K562 (cell line): ENCODE data around the gene SETD3. TPM values are rescaled to one million over a fixed set of nuclear protein-coding genes. Genes with fewer than 3 reads are reported as not detected.

Source experiments
- ATAC-seq: fragments of 200-7000 bp; cut with Tn5 transposase; 3 replicates; pipeline ENCODE4 v1.9.1; 2020; ENCODE audit warnings: moderate library complexity
- BruUV-seq: library from RNA; stranded (reverse); fragments of 400-500 nt; replicated peaks from 2 replicates; lab custom pipeline; 2021; lab: Mats Ljungman, UMichigan
- CTCF ChIA-PET: fragments of 300-600 bp; formaldehyde crosslinking; extraction: SDS; loops from one replicate; lab custom pipeline; 2021; ENCODE audit warnings: low intra/inter-chr PET ratio; lab: Yijun Ruan, JAX
- POLR2A ChIA-PET: fragments of 300-600, 350-650 bp; sonication (Branson Sonifier 250); formaldehyde crosslinking; extraction: SDS; loops from one replicate; lab custom pipeline; 2021; ENCODE audit warnings: antibody characterized with exemption, inconsistent platforms; lab: Yijun Ruan, JAX
- DNase-seq, 4 experiments: peaks; one replicate each; pipeline versions ENCODE4 v3.0.0 to v3.0.0-alpha.2; 2011 to 2018; ENCODE audit warnings: low spot score in 3 of 4, mixed read lengths in 3 of 4; ENCODE audit errors: extremely low read depth in 1 of 4
- FAIRE-seq: peaks from 2 replicates; lab custom pipeline; 2011; peaks lifted over from hg19 to GRCh38; lab: Jason Lieb, UNC
- H2AFZ ChIP-seq: 2 replicates; pipeline ENCODE4 v1.6.0; 2011; ENCODE audit warnings: low read depth, low read length, control low read depth, inconsistent platforms
- H3K27ac ChIP-seq: fragments of 200-600 bp; 3 replicates; pipeline ENCODE4 v1.8.0; 2011; ENCODE audit warnings: low read depth, mild to moderate bottlenecking, control low read depth, inconsistent platforms, low read length, moderate library complexity, mixed read lengths; ENCODE audit errors: extremely low read depth
- H3K27me3 ChIP-seq, 2 experiments: fragments of 300-600 bp in 1 of 2; 2 replicates in 1 of 2; 3 replicates in 1 of 2; pipeline versions ENCODE4 v1.6.0 to v1.8.0; 2011; ENCODE audit warnings: inconsistent platforms in 2 of 2, low read length in 2 of 2, mild to moderate bottlenecking in 1 of 2, mixed read lengths in 1 of 2, moderate library complexity in 1 of 2; ENCODE audit not compliant: control insufficient read depth in 2 of 2, insufficient read depth in 2 of 2
- H3K36me3 ChIP-seq: fragments of 300-600 bp; 3 replicates; pipeline ENCODE4 v1.8.0; 2011; ENCODE audit warnings: mild to moderate bottlenecking, low read length, inconsistent platforms; ENCODE audit not compliant: control insufficient read depth, insufficient read depth
- H3K4me1 ChIP-seq, 2 experiments: fragments of 200-600 bp in 1 of 2; replicated peaks in 1 of 2; 2 replicates in 1 of 2; 3 replicates in 1 of 2; pipeline versions ENCODE4 v1.5.1 to v1.8.0; 2011; ENCODE audit warnings: inconsistent platforms in 2 of 2, low read length in 2 of 2, mild to moderate bottlenecking in 1 of 2, mixed read lengths in 1 of 2, moderate library complexity in 1 of 2; ENCODE audit not compliant: control insufficient read depth in 2 of 2, insufficient read depth in 2 of 2
- H3K4me2 ChIP-seq: 2 replicates; pipeline ENCODE4 v1.6.1; 2011; ENCODE audit warnings: low read length, control low read depth, inconsistent platforms, mixed read lengths; ENCODE audit not compliant: insufficient read depth
- H3K4me3 ChIP-seq: fragments of 200-600 bp; sonication (generic), shearing (Covaris generic); 2 replicates; pipeline ENCODE4 v1.5.1; 2016; ENCODE audit warnings: control low read depth, inconsistent platforms
- H3K79me2 ChIP-seq: fragments of 200-600 bp; 3 replicates; pipeline ENCODE4 v1.8.0; 2011; ENCODE audit warnings: low read length, inconsistent platforms; ENCODE audit not compliant: control insufficient read depth, insufficient read depth
- H3K9ac ChIP-seq, 2 experiments: 2 replicates each; pipeline versions ENCODE4 v1.6.0 to v1.6.1; 2011; ENCODE audit warnings: low read depth in 2 of 2, low read length in 2 of 2, control low read depth in 1 of 2, inconsistent platforms in 1 of 2, mild to moderate bottlenecking in 1 of 2, mixed read lengths in 1 of 2; ENCODE audit not compliant: insufficient read depth in 1 of 2
- H3K9me1 ChIP-seq: one replicate; pipeline ENCODE4 v1.6.0; 2011; ENCODE audit warnings: inconsistent platforms, mild to moderate bottlenecking, low read length, moderate library complexity; ENCODE audit not compliant: control insufficient read depth, insufficient read depth
- H3K9me3 ChIP-seq: replicated peaks from 2 replicates; pipeline ENCODE4 v1.5.1; 2011; ENCODE audit warnings: low read depth, low read length, inconsistent platforms; ENCODE audit not compliant: control insufficient read depth, insufficient read depth
- H4K20me1 ChIP-seq: replicated peaks from 2 replicates; pipeline ENCODE4 v1.6.1; 2011; ENCODE audit warnings: low read length, inconsistent platforms, mixed read lengths; ENCODE audit not compliant: control insufficient read depth, insufficient read depth
- CTCFL ChIP-seq: IDR thresholded peaks from 2 replicates; pipeline ENCODE4 v1.6.1; 2011; ENCODE audit warnings: borderline replicate concordance, low read depth, mild to moderate bottlenecking, moderate library complexity, low read length; ENCODE audit not compliant: insufficient read depth, poor library complexity, severe bottlenecking
- GTF2B ChIP-seq: IDR thresholded peaks from 2 replicates; pipeline ENCODE4 v1.6.1; 2011; ENCODE audit not compliant: insufficient read length; ENCODE audit errors: extremely low read depth
- HMGN3 ChIP-seq: IDR thresholded peaks from 2 replicates; pipeline ENCODE4 v1.6.1; 2011; ENCODE audit warnings: borderline replicate concordance, low read depth, mild to moderate bottlenecking, mixed read lengths, low read length; ENCODE audit not compliant: insufficient read length; ENCODE audit errors: extremely low read depth
- RBBP5 ChIP-seq: fragments of 200-600 bp; sonication (generic); IDR thresholded peaks from 2 replicates; pipeline ENCODE4 v1.6.1; 2012; ENCODE audit warnings: borderline replicate concordance, mild to moderate bottlenecking, low read length, control low read depth, inconsistent platforms; ENCODE audit not compliant: insufficient read depth, poor library complexity, severe bottlenecking
- RFX7 ChIP-seq: fragments of 250-450 bp; sonication (Bioruptor Pico); IDR thresholded peaks from 2 replicates; pipeline ENCODE4 v1.5.1; 2021; ENCODE audit warnings: mild to moderate bottlenecking
- TARDBP ChIP-seq: fragments of 450-650 bp; IDR thresholded peaks from 2 replicates; pipeline ENCODE4 v1.6.1; 2016
- ZNF24 ChIP-seq: fragments of 450-650 bp; IDR thresholded peaks from 2 replicates; pipeline ENCODE4 v1.6.1; 2016
- ZNF444 ChIP-seq: fragments of 250-450 bp; sonication (Bioruptor Pico); IDR thresholded peaks from 2 replicates; pipeline ENCODE4 v1.4.0; 2020; ENCODE audit warnings: mild to moderate bottlenecking, moderate library complexity
- ZSCAN32 ChIP-seq: fragments of 450-650 bp; formaldehyde crosslinking; IDR thresholded peaks from 2 replicates; pipeline ENCODE4 v1.4.0; 2020; ENCODE audit warnings: mild to moderate bottlenecking, moderate library complexity
- WGBS: fragments of 100-300 bp; shearing (Covaris generic); methylation state at CpG from one replicate; pipeline ENCODE4 v1.1.6; 2016; ENCODE audit warnings: low coverage, mixed read lengths; ENCODE audit not compliant: insufficient coverage; ENCODE audit errors: missing lambda C conversion rate; 5-methylcytosine and 5-hydroxymethylcytosine counted together
- in situ Hi-C: fragments of 300-500 bp; cut with MboI; formaldehyde crosslinking; loops from 4 replicates; pipeline ENCODE4 v1.15.0; 2018; ENCODE audit warnings: inconsistent platforms, mixed read lengths
- intact Hi-C: fragments of 100-400 bp; cut with micrococcal nuclease; formaldehyde crosslinking; loops from 2 replicates; pipeline ENCODE4 v1.14.2; 2022
- polyA plus RNA-seq, 8 experiments: library from polyadenylated mRNA; depleted of rRNA in 4 of 8; stranded (reverse) in 5 of 8; unstranded in 3 of 8; fragments of >200 nt; fragmentation: Nextera tagmentation in 2 of 8; fragmentation: Illumina TruSeq in 1 of 8; extraction: Ambion mirVana in 2 of 8; extraction: Trizol in 1 of 8; gene quantifications; 2 replicates each; pipeline versions ENCODE4 v1.2.1 to v1.2.3, GENCODE V29; 2011 to 2014; ENCODE audit warnings: inconsistent platforms in 1 of 8, missing spikeins in 1 of 8
- total RNA-seq, 7 experiments: library from RNA; depleted of rRNA in 6 of 7; stranded (reverse); fragments of >200 nt in 6 of 7; fragmentation: Illumina TruSeq in 2 of 7; extraction: Trizol in 2 of 7; gene quantifications; 2 replicates each; pipeline versions ENCODE4 v1.2.1 to v1.2.3, GENCODE V29; 2011 to 2021; ENCODE audit warnings: low replicate concordance in 1 of 7

SETD3 gene
- total and polyA plus RNA-seq, 9 of the 15 experiments (the other 6 are each of a cell fraction or from before 2014, with no cell fraction given): 8.5 to 35.9 (median 26.5) TPM

- FAIRE-seq (no peak), DNase-seq (no peak), ATAC-seq (no peak)
- Histone ChIP-seq H2AFZ (no peak overlapping the region), H4K20me1 (no peaks in the 10 kb centered on the region), H3K36me3 (peaks cover 22% of the 10 kb centered on the region; the same call in 2 of the 3 replicates), H3K9me3 (no peaks in the 10 kb centered on the region), H3K4me1 (no peaks in the 10 kb centered on the region; a peak in 1 of 5 replicates), H3K9ac (no peak overlapping the region), H3K9me1 (no peaks in the 10 kb centered on the region), H3K79me2 (no peaks in the 10 kb centered on the region), H3K27ac (no peak overlapping the region), H3K4me2 (no peak overlapping the region), H3K4me3 (no peak overlapping the region), H3K27me3 (no peaks in the 10 kb centered on the region)
- BruUV-seq: no TSS peak
- POLR2A ChIA-PET: no interaction called here
- CTCF ChIA-PET: no interaction called here
- in situ Hi-C loops (no loop called here), intact Hi-C loops (no loop called here)
- WGBS: 96% methylated on average over 3 of the region's 3 CpGs
- no peak for TF ChIP-seq ZSCAN32 (CRISPR knock-in tag)
- TF ChIP-seq ZNF444: no peak
- no peak for TF ChIP-seq RBBP5
Observed at GRCh38 chr14:99437706-99438105, 43.0 kb downstream of the SETD3 start.

GRCh38 chr14:99436247-99437180 is 44.1 kb downstream of the SETD3 start:
- Histone ChIP-seq H3K9ac (no peak overlapping the region), H3K27me3 (no peaks in the 10 kb centered on the region), H3K9me3 (no peaks in the 10 kb centered on the region), H4K20me1 (no peaks in the 10 kb centered on the region), H3K79me2 (no peaks in the 10 kb centered on the region), H3K36me3 (peaks cover 22% of the 10 kb centered on the region; the same call in 2 of the 3 replicates), H3K4me2 (no peak overlapping the region), H3K4me1 (no peaks in the 10 kb centered on the region; a peak in 1 of 5 replicates), H2AFZ (no peak overlapping the region), H3K9me1 (no peaks in the 10 kb centered on the region), H3K4me3 (no peak overlapping the region), H3K27ac (no peak overlapping the region)
- ATAC-seq (no peak), FAIRE-seq (no peak), DNase-seq (no peak)
- BruUV-seq: no TSS peak
- in situ Hi-C loops: no loop called here
- intact Hi-C loops: no loop called here
- 84% methylated on average over 14 of the region's 14 CpGs for WGBS
- ChIA-PET POLR2A (interaction anchor here (0.7 to 0.8 kb wide), 2 partner anchors 9 to 14 kb away, joined by 3 to 4 read pairs; no protein-coding TSS in a partner anchor), CTCF (no interaction called here)
- TF ChIP-seq HMGN3 (no peak), ZNF24 (no peak), CTCFL (no peak), RFX7 (no peak), GTF2B (no peak), TARDBP (no peak)
- TF ChIP-seq, all 486 proteins: peak for 0
